Forelimb muscle (tissue), 1 donor: ENCODE data around the gene OGDH. TPM values are rescaled to one million over a fixed set of nuclear protein-coding genes. Genes with fewer than 3 reads are reported as not detected.
"Not testable (repeated sequence)": the region's sequence is repeated elsewhere in the genome, so short reads cannot be mapped to it uniquely, and the experiment has no call there.

Source experiments
- DNase-seq: peaks from one replicate; pipeline ENCODE4 v3.0.0-alpha.2; 2013; ENCODE audit warnings: low read depth
- polyA plus RNA-seq: library from polyadenylated mRNA; unstranded; fragments of 120-200 nt; gene quantifications from one replicate; pipeline ENCODE4 v1.2.1, GENCODE V29; 2013; ENCODE audit not compliant: insufficient read length

Gene OGDH
- polyA plus RNA-seq, 1 donor = 61.2 TPM

DNA sequence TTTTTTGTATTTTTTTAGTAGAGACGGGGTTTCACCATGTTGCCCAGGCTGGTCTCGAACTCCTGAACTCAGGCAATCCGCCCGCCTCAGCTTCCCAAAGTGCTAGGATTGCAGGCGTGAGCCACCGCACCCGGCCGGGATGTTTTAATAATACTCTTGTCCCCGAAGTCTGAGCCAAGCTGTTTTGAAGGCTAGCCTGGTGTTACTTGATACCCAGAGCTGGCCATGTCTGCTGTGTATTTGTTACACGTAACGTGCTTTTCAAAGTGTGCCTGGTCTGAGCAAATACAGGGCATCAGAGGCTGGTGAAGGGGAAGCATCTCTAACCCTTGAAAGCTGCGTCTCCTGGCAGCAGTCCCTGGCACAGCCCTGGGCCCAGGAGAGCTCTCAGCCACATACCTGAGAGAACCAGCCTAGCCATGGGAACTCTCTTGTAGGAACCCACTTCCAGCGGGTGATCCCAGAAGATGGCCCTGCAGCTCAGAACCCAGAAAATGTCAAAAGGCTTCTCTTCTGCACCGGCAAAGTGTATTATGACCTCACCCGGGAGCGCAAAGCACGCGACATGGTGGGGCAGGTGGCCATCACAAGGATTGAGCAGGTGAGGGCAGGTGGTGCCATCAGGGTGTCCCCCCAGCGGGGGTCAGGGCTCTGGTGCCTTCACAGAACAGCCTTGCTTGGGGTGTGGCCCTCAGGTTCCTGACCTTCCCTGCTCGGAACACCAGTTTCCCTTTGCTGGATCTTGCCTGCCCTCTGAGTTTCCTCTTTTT lies 100.5 kb downstream of the OGDH start:
- DNase-seq = no peak

- no peak for DNase-seq
Measured at GRCh38 chr7:44707558-44708230, 101.3 kb downstream of the OGDH start.

DNA sequence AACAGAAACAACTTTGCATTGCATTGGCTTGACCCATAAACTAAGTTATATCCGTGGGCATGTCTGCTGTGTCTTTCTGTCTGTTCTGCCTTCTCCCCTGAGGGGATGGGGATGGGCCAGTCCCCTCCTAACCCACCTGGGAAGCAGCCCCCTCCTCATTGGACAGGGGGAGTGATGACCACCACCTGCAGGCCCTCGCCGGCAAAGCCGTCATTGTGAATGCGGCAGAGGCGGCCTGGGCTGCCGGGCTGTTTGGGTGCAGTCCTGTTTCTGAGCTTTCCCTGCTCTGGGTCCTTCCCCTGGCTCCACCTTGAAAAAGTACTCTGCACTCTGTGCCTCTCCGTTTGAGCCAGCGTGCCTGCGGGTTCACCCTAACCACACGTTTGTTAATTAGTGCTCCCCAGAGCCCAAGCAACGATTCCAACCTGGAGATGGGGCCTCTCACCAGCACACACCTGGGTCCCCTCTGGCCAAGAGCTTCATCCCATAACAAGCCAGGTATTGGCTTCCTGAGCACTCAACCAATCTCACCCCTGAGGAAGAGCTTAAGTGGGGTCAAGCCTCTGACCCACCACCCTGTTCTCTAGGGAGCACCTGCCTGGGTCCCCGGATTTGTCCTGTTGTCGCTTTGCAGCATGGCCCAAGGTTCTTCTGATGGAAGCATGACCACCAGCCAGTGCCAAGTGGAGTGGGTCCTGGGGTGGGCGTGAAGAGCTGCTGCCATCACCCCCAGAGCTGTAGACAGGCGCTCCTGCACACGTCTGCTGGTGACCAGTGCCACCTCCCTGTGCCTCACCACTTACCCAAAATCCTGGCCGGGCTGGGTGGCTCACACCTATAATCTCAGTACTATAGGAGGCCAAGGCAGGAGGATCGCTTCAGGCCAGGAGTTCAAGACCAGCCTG lies 102.8 kb downstream of the OGDH start:
- DNase-seq = no peak

GRCh38 chr7:44709945-44710596 lies 103.6 kb downstream of the OGDH start:
- DNase-seq = no peak

- DNase-seq = no peak
Measured at GRCh38 chr7:44711528-44711927, 105.1 kb downstream of the OGDH start.

- no peak for DNase-seq
Measured at GRCh38 chr7:44712012-44712411, 105.6 kb downstream of the OGDH start.

- no peak for DNase-seq
Measured at GRCh38 chr7:44713141-44713540, 106.7 kb downstream of the OGDH start.

DNA sequence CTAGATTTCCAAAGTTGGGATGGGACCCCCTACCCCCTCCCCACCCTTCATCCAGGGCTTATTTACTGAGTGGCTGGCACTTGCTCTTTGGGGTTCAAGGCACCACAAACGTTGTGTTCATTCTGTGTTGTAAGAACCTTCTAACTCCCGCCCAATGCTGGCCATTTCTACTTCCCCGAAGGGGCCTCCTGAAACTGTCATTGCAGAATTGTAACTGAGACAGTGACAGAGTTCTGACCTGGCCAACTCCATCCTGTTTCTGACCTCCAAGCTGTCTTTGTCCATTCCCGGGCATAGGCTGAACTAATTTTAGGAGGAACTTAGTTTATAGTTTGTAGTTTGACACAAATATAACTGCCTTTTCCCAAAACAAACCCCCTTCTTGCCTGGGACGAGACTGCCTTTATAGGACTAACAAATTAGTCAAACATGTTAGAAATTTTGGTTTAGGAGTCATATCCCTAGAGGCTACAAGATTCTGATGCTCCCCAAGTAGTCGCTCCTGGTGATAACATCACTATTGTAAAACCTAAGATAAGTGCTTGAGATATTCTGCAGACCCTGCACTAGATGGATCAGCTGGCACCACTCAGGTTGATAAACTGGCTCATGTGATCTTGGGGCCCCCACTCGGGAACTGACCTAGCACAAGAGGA lies 107.4 kb downstream of the OGDH start:
- DNase-seq = no peak

DNA sequence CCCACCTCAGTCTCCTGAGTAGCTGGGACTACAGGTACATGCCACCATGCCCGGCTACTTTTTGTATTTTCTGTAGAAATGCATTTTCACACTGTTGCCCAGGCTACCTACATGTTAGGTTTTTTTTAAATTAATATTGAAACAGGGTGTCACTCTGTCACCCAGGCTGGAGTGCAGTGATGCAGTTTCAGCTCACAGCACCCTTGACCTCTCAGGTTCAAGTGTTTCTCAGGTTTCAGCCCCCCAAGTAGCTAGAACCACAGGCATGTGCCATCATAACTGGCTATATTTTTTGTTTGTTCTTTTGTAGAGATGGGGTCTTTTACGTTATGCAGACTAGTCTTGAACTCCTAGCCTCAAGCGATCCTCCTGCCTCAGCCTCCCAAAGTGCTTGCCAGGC lies 109.8 kb downstream of the OGDH start:
- no peak for DNase-seq

- DNase-seq = no peak
Measured at GRCh38 chr7:44720301-44720700, 113.9 kb downstream of the OGDH start.

- DNase-seq = no peak
Measured at GRCh38 chr7:44724276-44724675, 117.8 kb downstream of the OGDH start.

- DNase-seq = not testable (repeated sequence)
Measured at GRCh38 chr7:44726250-44726649, 119.8 kb downstream of the OGDH start.

DNA sequence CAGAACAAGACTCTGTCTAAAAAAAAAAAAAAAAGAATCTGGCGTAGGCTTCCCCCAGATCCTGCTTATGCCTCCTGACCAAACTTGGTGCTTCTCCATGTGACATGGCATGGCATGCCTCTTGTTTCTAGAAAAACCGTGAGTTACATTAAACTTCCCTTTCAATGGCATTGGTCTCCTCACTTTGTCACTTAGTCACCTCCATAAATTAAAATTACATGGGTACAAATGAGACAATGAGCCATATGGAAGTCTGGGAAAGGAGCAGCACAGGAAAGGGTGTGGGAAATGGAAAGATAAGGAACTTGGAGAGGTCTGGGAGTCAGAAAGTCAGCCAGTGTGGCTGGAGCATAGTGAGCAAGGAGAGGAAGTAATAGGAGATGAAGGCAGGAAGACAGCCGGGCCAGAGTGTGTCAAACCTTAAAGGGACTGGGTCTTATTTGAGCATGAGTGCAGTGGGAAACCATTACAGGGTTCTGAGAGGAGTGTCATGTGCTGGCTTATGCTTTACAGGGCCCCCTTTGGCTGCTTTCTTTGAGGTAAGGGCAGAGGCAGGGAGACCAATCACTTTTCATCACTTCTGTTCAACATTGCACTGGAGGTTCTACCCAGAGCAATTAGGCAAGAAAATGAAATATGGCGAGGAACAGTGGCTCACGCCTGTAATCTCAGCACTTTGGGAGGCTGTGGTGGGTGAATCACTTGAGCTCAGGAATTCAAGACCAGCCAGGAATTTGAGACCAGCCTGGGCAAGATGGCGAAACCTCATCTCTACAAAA lies 120.9 kb downstream of the OGDH start:
- DNase-seq = no peak

DNA sequence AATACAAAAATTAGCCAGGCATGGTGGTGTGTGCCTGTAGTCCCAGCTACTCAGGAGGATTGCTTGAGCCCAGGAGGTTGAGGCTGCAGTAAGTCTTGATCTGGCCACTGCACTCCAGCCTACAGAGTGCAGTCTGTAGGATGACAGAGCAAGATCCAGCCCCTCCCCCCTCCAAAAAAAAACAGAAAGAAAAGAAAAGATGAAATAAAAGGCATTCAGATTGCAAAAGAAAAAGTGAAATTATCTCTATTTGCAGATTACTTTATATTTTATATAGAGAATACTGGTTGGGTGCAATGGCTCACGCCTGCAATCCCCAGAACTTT lies 121.5 kb downstream of the OGDH start:
- DNase-seq = no peak

GRCh38 chr7:44729949-44730590 lies 123.6 kb downstream of the OGDH start:
- DNase-seq = no peak

DNA sequence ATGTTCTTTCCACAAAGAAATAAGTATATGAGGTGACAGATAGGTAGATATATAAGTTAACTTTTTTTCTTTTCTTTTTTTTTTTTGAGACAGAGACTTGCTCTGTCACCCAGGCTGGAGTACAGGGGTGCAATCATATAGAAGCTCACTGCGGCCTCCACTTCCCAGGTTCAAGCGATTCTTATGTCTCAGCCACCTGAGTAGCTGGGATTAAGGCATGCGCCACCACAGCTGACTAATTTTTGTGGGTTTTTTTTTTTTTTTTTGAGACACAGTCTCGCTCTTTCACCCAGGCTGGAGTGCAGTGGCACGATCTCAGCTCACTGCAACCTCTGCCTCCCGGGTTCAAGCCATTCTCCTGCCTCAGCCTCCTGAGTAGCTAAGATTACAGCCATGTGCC lies 126.5 kb downstream of the OGDH start:
- DNase-seq = not testable (repeated sequence)

DNA sequence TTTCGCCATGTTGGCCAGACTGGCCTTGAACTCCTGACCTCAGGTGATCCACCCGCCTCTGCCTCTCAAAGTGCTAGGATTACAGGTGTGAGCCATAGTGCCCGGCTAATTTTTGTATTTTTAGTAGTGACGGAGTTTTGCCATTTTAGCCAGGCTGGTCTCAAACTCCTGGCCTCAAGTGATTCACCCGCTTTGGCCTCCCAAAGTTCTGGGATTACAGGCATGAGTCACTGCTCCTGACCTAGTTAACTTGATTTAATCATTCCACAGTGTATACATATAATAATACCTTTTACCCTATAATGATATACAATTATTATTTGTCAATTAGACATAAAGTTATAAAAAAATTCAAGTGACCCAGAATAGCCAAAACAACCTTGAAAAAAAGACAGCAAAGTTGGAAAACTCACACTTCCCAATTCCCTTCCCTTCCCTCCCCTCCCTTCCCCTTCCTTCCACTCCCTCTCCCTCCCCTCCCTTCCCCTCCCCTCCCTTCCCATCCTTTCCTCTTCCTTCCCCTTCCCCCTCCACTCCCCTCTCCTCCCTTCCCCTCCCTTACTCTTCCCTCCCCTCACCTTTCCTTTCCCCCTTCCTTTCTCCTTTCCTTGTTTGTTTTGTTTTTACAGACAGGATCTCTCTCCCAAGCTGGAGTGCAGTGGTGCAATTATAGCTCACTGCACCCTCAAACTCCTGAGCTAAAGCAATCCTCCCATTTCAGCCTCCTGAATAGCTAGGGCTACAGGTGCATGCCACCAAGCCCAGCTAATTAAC lies 127.5 kb downstream of the OGDH start:
- no peak for DNase-seq

- no peak for DNase-seq
Measured at GRCh38 chr7:44735403-44736165, 129.2 kb downstream of the OGDH start.

DNA sequence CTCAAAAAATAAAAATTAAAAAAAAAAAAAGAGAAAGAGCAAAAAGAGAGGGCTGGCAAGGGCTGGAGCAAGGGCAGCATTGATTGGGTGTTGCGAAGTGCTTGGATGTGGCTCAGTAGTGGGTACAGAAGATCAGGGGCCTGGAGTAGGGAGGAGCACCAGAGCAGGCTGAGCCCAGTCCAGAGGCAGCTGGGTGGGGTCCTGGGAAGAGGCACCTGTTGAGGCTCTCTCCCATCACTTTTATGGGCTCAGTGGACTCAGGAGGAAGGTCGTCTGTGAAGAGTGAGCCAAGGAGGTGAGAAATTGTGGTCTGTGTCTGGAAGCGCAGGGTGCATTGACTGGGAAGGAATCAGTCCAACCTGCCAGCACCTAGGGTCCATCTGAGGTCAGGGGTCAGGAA lies 130.5 kb downstream of the OGDH start:
- DNase-seq = no peak
